Loucy (cell line): ENCODE measurements around the gene KIF22.

Experiments used
- H2AFZ ChIP-seq: fragments of 200-600 bp; sonication (generic); 2 replicates; pipeline ENCODE4 v1.6.0; 2016; ENCODE audit warnings: antibody characterized with exemption, mild to moderate bottlenecking, low read length, moderate library complexity
- H3F3A ChIP-seq: fragments of 200-600 bp; 2 replicates; pipeline ENCODE4 v1.6.0; 2016; ENCODE audit warnings: antibody characterized with exemption, low read depth, mild to moderate bottlenecking
- H3K27me3 ChIP-seq: fragments of 200-600 bp; sonication (generic); 2 replicates; pipeline ENCODE4 v1.6.1; 2014; ENCODE audit warnings: low read length, mild to moderate bottlenecking; ENCODE audit not compliant: insufficient read depth, poor library complexity, severe bottlenecking
- H3K36me3 ChIP-seq: fragments of 200-600 bp; sonication (generic); 2 replicates; pipeline ENCODE4 v1.6.1; 2016; ENCODE audit warnings: low read length; ENCODE audit not compliant: insufficient read depth
- H3K4me1 ChIP-seq: fragments of 200-600 bp; sonication (generic); 2 replicates; pipeline ENCODE4 v1.5.1; 2014; ENCODE audit warnings: low read length, mild to moderate bottlenecking; ENCODE audit not compliant: insufficient read depth, poor library complexity, severe bottlenecking
- H3K4me2 ChIP-seq: fragments of 200-600 bp; sonication (generic); 2 replicates; pipeline ENCODE4 v1.6.0; 2014; ENCODE audit warnings: antibody characterized with exemption, low read length, low read depth, mild to moderate bottlenecking; ENCODE audit not compliant: poor library complexity, severe bottlenecking
- H3K4me3 ChIP-seq: fragments of 200-600 bp; sonication (generic); 2 replicates; pipeline ENCODE4 v1.5.1; 2014; ENCODE audit warnings: low read length, mild to moderate bottlenecking, mixed read lengths; ENCODE audit not compliant: poor library complexity, severe bottlenecking
- H3K79me2 ChIP-seq: fragments of 200-600 bp; sonication (generic); 2 replicates; pipeline ENCODE4 v1.6.1; 2014; ENCODE audit warnings: low read length; ENCODE audit not compliant: insufficient read depth
- H3K9ac ChIP-seq: fragments of 200-600 bp; sonication (generic); 2 replicates; pipeline ENCODE4 v1.6.0; 2014; ENCODE audit warnings: mild to moderate bottlenecking, low read depth, low read length, moderate library complexity; ENCODE audit not compliant: poor library complexity, severe bottlenecking
- H3K9me2 ChIP-seq: fragments of 200-600 bp; sonication (generic); replicated peaks from 2 replicates; pipeline ENCODE4 v1.6.1; 2016; ENCODE audit warnings: low read depth, low read length, mixed read lengths
- H3K9me3 ChIP-seq: fragments of 200-600 bp; sonication (generic); 2 replicates; pipeline ENCODE4 v1.6.1; 2014; ENCODE audit warnings: mild to moderate bottlenecking, antibody characterized with exemption, low read length, low read depth; ENCODE audit not compliant: insufficient read depth
- H4K20me1 ChIP-seq: fragments of 200-600 bp; sonication (generic); 2 replicates; pipeline ENCODE4 v1.6.0; 2014; ENCODE audit warnings: antibody characterized with exemption, low read length, mild to moderate bottlenecking; ENCODE audit not compliant: insufficient read depth, poor library complexity, severe bottlenecking
- EZH2phosphoT487 ChIP-seq: fragments of 200-600 bp; IDR thresholded peaks from 2 replicates; pipeline ENCODE4 v1.6.1; 2018; ENCODE audit warnings: antibody characterized with exemption, mild to moderate bottlenecking, moderate library complexity, borderline replicate concordance
- TF ChIP-seq, protein P1 (sequence below): fragments of 200-600 bp; sonication (generic); conservative IDR thresholded peaks from 2 replicates; pipeline ENCODE4 v1.5.1; 2014; ENCODE audit warnings: mild to moderate bottlenecking, antibody characterized with exemption, low read length

Gene KIF22

DNA sequence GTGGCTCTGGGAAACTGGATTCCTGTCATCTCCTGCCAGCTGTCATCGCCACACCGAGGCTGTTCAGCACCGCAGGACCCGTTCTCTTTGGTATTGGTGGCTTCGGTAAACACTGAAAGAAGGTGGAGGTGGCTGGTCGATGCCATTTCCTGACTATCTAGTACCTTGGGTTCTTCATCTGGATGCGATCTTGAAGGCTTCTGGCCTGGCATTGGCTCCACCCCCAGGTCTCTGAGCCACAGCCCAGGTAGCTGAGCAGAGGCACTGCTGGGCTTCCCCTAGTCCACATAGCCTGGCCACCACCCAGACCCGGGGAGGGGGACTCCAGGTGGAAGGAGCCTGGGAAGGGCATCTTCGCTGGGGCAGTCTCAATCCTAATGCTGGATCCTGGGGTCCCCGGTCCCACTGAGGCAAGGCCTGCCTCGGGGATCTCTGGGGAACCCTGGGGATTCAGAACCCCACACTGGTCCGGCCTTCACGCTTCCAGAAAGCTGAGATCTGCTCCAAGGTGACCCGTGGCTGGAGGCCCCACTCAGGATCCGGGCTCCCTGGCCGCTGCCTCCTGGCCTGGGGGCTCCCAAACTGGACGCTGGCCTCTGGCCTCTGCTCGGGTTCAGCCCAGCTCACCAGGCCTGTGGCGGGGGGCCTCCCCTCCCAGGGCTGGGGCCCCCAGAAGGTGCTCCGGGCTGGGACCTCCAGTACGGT, 46.6 kb upstream of the KIF22 start:
- Histone ChIP-seq H3K9ac (peak overlapping the region; percentile 87), H3F3A (no peaks in the 10 kb centered on the region; the same call in 1 of the 2 replicates), H3K4me2 (peak overlapping the region; percentile 91), H3K4me1 (peaks cover 58% of the 10 kb centered on the region), H3K4me3 (peak overlapping the region; percentile 82), H3K79me2 (peaks cover 35% of the 10 kb centered on the region), H3K9me3 (no peaks in the 10 kb centered on the region), H3K27me3 (no peaks in the 10 kb centered on the region), H3K9me2 (no peaks in the 10 kb centered on the region), H2AFZ (no peak overlapping the region), H3K36me3 (no peaks in the 10 kb centered on the region), H4K20me1 (no peaks in the 10 kb centered on the region)
- TF ChIP-seq, protein P1, sequence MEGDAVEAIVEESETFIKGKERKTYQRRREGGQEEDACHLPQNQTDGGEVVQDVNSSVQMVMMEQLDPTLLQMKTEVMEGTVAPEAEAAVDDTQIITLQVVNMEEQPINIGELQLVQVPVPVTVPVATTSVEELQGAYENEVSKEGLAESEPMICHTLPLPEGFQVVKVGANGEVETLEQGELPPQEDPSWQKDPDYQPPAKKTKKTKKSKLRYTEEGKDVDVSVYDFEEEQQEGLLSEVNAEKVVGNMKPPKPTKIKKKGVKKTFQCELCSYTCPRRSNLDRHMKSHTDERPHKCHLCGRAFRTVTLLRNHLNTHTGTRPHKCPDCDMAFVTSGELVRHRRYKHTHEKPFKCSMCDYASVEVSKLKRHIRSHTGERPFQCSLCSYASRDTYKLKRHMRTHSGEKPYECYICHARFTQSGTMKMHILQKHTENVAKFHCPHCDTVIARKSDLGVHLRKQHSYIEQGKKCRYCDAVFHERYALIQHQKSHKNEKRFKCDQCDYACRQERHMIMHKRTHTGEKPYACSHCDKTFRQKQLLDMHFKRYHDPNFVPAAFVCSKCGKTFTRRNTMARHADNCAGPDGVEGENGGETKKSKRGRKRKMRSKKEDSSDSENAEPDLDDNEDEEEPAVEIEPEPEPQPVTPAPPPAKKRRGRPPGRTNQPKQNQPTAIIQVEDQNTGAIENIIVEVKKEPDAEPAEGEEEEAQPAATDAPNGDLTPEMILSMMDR = no peak
- TF ChIP-seq EZH2phosphoT487 = no peak

DNA sequence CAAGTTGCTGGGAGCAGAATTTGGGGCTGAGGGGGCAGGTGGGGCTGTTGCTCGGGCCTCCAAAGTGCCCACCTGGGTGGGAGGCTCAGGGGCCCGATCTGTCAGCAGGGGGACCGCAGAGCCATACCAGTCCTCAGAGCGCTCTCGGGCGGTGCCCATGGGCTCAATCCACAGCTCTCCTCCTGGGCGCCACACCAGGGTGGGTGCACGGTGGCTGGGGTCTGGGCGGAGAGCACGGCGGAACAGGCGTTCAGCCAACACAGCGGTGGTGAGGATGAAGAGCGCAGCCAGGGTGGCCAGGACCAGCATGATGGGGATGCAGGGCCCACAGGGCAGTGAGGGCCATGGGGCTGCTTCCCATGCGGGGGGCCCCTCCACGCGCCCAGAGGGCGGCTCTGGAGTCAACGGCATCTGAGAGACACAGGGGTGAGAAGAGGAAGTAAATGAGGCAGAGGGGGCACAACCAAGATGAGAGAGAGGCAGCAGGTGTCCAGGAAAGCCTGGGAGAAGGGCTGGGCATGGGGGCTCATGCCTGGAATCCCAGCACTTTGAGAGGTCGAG, 45.9 kb upstream of the KIF22 start:
- TF ChIP-seq, protein P1 = no peak
- no peaks in the 10 kb centered on the region for H4K20me1 ChIP-seq
- H3K27me3 ChIP-seq = no peaks in the 10 kb centered on the region
- peak overlapping the region; percentile 87 for H3K9ac ChIP-seq
- H3K4me2 ChIP-seq = peak overlapping the region; percentile 91
- peak overlapping the region; percentile 82 for H3K4me3 ChIP-seq
- no peak overlapping the region for H2AFZ ChIP-seq
- H3F3A ChIP-seq = no peaks in the 10 kb centered on the region
- no peaks in the 10 kb centered on the region for H3K36me3 ChIP-seq
- peaks cover 35% of the 10 kb centered on the region for H3K79me2 ChIP-seq
- no peaks in the 10 kb centered on the region for H3K9me2 ChIP-seq
- peaks cover 55% of the 10 kb centered on the region for H3K4me1 ChIP-seq
- no peaks in the 10 kb centered on the region for H3K9me3 ChIP-seq

DNA sequence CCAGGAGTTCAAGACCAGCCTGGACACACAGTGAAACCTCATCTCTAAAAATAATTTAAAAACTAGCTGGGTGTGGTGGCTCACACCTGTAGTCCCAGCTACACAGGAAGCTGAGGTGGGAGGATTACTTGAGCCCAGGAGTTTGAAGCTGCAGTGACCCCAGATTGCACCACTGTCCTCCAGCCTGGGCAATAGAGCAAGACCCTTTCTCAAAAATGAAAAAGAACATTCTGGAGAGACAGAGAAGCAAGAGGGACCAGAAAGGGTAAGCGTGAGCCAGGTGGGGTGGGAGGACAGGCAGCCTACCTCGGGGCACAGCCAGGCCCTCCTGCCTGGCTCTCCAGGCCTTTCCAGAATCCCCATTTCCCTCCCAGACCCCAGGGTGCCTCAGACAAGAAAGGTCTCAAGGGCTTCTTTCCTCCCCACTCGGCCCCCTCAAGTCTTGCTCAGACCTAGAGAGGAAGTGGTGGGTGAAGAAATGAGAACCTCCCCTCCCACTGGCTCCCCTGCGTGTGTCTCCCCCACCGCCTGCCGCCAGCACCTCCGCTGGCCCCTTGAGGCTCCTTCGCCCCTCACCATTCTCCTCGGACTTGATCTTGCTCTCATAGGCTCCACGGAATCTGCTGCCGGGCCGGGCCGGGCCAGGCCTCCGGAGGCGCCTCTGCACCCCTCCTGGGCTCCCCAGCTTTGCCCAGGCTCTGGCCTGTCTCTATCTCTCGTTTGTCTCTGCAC, 45.3 kb upstream of the KIF22 start:
- Histone ChIP-seq H3K79me2 (peaks cover 35% of the 10 kb centered on the region), H3K9me3 (no peaks in the 10 kb centered on the region), H2AFZ (peak overlapping the region; percentile 3; the same call in 1 of the 2 replicates), H3K9ac (peak overlapping the region; percentile 87), H3F3A (no peaks in the 10 kb centered on the region), H3K27me3 (no peaks in the 10 kb centered on the region), H4K20me1 (no peaks in the 10 kb centered on the region), H3K4me1 (peaks cover 51% of the 10 kb centered on the region), H3K4me3 (peak overlapping the region; percentile 82), H3K36me3 (no peaks in the 10 kb centered on the region), H3K9me2 (no peaks in the 10 kb centered on the region), H3K4me2 (peak overlapping the region; percentile 91)
- TF ChIP-seq EZH2phosphoT487 = no peak
- TF ChIP-seq, protein P1 = no peak
